Measurements from ENCODE around the gene DENND10. TPM values are rescaled to one million over a fixed set of nuclear protein-coding genes. Genes with fewer than 3 reads are reported as not detected.
"Not testable (repeated sequence)": the region's sequence is repeated elsewhere in the genome, so short reads cannot be mapped to it uniquely, and the experiment has no call there.

The DENND10 gene
- total RNA-seq, 1 experiment from 2014 or later: 27.2 TPM

DNA sequence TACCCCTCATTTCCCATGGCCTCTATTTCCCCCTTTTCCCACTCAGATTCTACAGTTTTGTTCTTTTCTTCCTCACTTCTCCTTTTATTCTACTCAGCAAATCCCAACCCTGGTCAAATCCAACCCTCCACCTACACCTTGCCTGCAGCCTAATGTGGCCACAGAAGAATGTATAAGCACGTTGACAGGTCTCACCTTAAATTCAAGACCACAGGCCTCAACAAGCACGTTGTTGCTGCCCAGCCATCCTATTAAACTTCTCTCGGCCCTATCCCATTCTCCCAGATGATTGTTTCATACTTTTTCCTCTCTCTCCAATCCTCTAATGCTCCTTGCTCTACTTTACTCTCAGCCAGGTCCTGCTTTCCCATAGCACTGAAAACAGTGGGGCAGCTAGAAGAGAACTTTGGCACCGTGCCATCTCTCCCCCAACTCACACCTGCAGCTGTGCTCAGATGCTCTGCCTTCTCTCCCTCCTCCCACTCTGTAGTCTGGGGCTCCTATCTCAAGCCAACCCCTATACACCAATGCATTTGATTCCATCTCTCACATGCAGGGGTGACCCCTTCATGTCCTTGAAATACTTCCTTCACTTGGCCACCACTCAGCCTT lies 16.5 kb upstream of the DENND10 start:
- Mint-ChIP-seq H3K9me3 (ENCODE audit: unreplicated experiment) (peaks cover 4% of the 10 kb centered on the region), H3K4me1 (ENCODE audit: insufficient read depth, unreplicated experiment) (peaks cover 20% of the 10 kb centered on the region), H3K27me3 (ENCODE audit: insufficient read depth, unreplicated experiment) (no peaks in the 10 kb centered on the region), H3K4me3 (ENCODE audit: unreplicated experiment) (no peak overlapping the region), H3K36me3 (ENCODE audit: insufficient read depth, unreplicated experiment) (no peaks in the 10 kb centered on the region), H3K27ac (ENCODE audit: low read depth, unreplicated experiment) (no peak overlapping the region)
- intact Hi-C loops (cut with micrococcal nuclease): no loop called here
- no TSS peak for BruUV-seq (replicated peaks)
- ChIA-PET POLR2A (no interaction called here), CTCF (interaction anchor here (1.0 kb wide), 1 partner anchor 120 kb away, joined by 4 read pairs; the partner anchor contains the start of gene GRK5)
- TF ChIP-seq, protein P1, sequence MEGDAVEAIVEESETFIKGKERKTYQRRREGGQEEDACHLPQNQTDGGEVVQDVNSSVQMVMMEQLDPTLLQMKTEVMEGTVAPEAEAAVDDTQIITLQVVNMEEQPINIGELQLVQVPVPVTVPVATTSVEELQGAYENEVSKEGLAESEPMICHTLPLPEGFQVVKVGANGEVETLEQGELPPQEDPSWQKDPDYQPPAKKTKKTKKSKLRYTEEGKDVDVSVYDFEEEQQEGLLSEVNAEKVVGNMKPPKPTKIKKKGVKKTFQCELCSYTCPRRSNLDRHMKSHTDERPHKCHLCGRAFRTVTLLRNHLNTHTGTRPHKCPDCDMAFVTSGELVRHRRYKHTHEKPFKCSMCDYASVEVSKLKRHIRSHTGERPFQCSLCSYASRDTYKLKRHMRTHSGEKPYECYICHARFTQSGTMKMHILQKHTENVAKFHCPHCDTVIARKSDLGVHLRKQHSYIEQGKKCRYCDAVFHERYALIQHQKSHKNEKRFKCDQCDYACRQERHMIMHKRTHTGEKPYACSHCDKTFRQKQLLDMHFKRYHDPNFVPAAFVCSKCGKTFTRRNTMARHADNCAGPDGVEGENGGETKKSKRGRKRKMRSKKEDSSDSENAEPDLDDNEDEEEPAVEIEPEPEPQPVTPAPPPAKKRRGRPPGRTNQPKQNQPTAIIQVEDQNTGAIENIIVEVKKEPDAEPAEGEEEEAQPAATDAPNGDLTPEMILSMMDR (IDR thresholded peaks at IDR 0.05; ENCODE audit: unreplicated experiment): no peak
- no peak for DNase-seq (ENCODE audit: unreplicated experiment)

DNA sequence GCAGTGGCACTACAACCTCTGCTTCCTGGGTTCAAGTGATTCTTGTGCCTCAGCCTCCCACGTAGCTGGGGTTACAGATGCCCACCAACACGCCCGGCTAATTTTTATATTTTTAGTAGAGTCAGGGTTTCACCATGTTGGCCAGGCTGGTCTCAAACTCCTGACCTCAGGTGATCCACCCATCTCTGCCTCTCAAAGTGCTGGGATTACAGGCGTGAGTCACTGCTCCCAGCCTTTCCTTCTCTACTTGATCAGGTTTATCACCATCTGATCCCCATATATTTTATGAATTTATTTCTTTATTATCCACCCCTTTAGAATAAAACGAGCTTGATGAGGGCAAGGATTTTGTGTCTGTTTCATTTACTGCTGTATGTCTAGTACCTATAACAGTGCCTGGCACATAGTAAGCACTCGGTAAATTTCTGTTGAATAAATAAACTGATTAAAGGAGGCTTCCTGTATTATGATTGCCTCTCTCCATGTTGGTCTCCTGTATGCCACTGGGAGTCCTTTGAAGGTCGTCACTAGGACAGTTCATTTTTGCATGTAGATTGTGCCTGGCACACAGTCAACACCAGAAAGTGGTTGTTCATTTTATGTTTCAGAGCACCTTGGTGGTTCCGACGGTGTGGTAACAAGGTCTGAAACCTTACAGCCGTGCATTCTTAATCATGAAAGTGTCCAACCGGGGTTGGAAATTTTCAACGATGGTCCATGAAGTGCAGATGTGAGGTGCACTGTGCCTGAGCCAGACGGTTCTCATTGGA lies 13.7 kb upstream of the DENND10 start:
- TF ChIP-seq, protein P1 (IDR thresholded peaks at IDR 0.05; ENCODE audit: unreplicated experiment): no peak
- Mint-ChIP-seq H3K27me3 (ENCODE audit: insufficient read depth, unreplicated experiment) (no peaks in the 10 kb centered on the region), H3K27ac (ENCODE audit: low read depth, unreplicated experiment) (peak overlapping the region; percentile 49), H3K4me1 (ENCODE audit: insufficient read depth, unreplicated experiment) (peaks cover 20% of the 10 kb centered on the region), H3K36me3 (ENCODE audit: insufficient read depth, unreplicated experiment) (no peaks in the 10 kb centered on the region), H3K9me3 (ENCODE audit: unreplicated experiment) (peaks cover 4% of the 10 kb centered on the region), H3K4me3 (ENCODE audit: unreplicated experiment) (no peak overlapping the region)
- no peak for DNase-seq (ENCODE audit: unreplicated experiment)
- CTCF ChIA-PET: interaction anchor here (0.7 kb wide), 1 partner anchor 24 kb away, joined by 3 read pairs; no protein-coding TSS in a partner anchor
- no TSS peak for BruUV-seq (replicated peaks)
- intact Hi-C loops (cut with micrococcal nuclease): no loop called here
- POLR2A ChIA-PET: interaction anchor here (0.6 to 2.9 kb wide), 13 partner anchors 8 to 567 kb away, joined by 3 to 21 read pairs (median 3); partner anchors contain the start of genes DENND10, EIF3A and NANOS1

DNA sequence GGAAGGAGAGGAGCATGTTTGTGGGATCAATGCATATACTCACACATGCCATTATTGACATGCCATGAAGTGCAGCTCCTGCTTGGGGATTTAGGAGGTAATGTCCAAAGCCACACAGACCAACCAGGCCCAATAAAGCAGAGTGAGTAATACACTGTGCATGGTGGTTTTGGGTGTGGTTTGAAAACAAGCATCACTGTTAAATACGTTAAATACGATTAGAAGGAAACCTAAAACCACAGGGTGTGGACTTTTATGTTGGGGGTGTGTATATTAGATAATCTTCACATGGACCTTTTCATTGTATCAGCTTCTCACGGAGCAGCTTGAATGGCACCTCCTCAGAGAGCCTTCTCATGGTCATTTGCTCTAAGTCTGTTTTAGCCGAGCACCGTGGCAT lies 12.9 kb upstream of the DENND10 start:
- Mint-ChIP-seq H3K4me1 (ENCODE audit: insufficient read depth, unreplicated experiment) (peaks cover 20% of the 10 kb centered on the region), H3K9me3 (ENCODE audit: unreplicated experiment) (peaks cover 4% of the 10 kb centered on the region), H3K36me3 (ENCODE audit: insufficient read depth, unreplicated experiment) (no peaks in the 10 kb centered on the region), H3K4me3 (ENCODE audit: unreplicated experiment) (no peak overlapping the region), H3K27me3 (ENCODE audit: insufficient read depth, unreplicated experiment) (no peaks in the 10 kb centered on the region), H3K27ac (ENCODE audit: low read depth, unreplicated experiment) (peak overlapping the region; percentile 49)
- POLR2A ChIA-PET: interaction anchor here (0.6 to 2.9 kb wide), 14 partner anchors 9 to 568 kb away, joined by 3 to 21 read pairs (median 3); partner anchors contain the start of genes DENND10, EIF3A and NANOS1
- no TSS peak for BruUV-seq (replicated peaks)
- CTCF ChIA-PET: interaction anchor here (0.6 kb wide), 1 partner anchor 1740 kb away, joined by 3 read pairs; no protein-coding TSS in a partner anchor
- TF ChIP-seq, protein P1 (IDR thresholded peaks at IDR 0.05; ENCODE audit: unreplicated experiment): no peak
- peak; percentile 80 for DNase-seq (ENCODE audit: unreplicated experiment)
- intact Hi-C loops (cut with micrococcal nuclease): no loop called here

DNA sequence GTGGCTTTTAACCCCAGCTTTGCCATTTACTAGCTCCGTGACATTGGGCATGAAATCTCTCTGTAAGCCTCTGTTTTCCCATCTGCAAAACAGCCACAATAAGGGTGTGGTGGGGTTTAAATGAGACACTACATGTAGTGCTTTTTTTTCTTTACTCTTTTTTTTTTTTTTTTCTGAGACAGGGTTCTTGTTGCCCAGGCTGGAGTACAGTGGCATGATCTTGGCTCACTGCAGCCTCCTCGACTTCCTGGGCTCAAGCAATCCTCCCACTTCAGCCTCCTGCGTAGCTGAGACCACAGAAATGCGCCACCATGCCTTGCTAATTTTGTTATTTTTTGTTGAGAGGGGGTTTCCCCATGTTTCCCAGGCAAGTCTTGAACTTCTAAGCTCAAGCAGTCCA lies 8.3 kb upstream of the DENND10 start:
- H3K9me3 Mint-ChIP-seq (ENCODE audit: unreplicated experiment): no peaks in the 10 kb centered on the region
- H3K4me3 Mint-ChIP-seq (ENCODE audit: unreplicated experiment): no peak overlapping the region
- H3K27me3 Mint-ChIP-seq (ENCODE audit: insufficient read depth, unreplicated experiment): no peaks in the 10 kb centered on the region
- no peaks in the 10 kb centered on the region for H3K36me3 Mint-ChIP-seq (ENCODE audit: insufficient read depth, unreplicated experiment)
- BruUV-seq (replicated peaks): no TSS peak
- TF ChIP-seq, protein P1 (IDR thresholded peaks at IDR 0.05; ENCODE audit: unreplicated experiment): no peak
- ChIA-PET POLR2A (interaction anchor here (1.0 to 2.6 kb wide), 3 partner anchors 9 to 15 kb away, joined by 3 to 6 read pairs (median 5); partner anchors contain the start of genes DENND10 and EIF3A), CTCF (no interaction called here)
- intact Hi-C loops (cut with micrococcal nuclease): no loop called here
- DNase-seq (ENCODE audit: unreplicated experiment): no peak
- no peak overlapping the region for H3K27ac Mint-ChIP-seq (ENCODE audit: low read depth, unreplicated experiment)
- peaks cover 13% of the 10 kb centered on the region for H3K4me1 Mint-ChIP-seq (ENCODE audit: insufficient read depth, unreplicated experiment)

DNA sequence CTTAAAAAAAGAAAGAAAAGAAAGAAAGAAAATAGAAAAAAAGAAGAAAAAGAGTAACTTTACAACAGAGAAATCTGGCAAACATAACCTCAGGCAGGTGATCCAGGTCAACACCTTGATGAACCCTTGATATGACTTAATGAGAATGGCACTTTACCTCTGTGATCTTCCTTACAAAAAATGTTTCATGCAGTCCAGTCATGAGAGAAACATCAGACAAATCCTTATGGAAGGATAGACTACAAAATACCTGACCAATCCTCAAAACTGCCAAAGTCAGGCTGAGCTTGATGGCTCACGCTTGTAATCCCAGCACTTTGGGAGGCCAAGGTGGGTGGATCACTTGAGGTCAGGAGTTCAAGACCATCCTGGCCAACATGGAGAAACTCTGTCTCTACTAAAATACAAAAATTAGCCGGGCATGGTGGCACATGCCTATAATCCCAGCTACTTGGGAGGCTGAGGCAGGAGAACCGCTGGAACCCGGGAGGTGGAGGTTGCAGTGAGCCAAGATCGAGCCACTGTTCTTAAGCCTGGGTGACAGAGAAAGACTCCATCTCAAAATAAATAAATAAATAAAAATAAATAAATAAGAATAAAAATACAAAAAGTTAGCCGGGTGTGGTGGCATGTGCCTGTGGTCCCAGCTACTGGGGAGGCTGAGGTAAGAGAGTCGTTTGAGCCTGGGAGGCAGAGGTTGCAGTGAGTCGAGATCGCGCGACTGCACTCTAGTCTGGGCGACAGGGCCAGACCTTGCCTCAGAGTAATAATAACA lies 7.1 kb upstream of the DENND10 start:
- POLR2A ChIA-PET: interaction anchor here (2.6 kb wide), 1 partner anchor 7 kb away, joined by 6 read pairs; the partner anchor contains the start of gene DENND10
- CTCF ChIA-PET: interaction anchor here (0.6 kb wide), 1 partner anchor 12 kb away, joined by 3 read pairs; no protein-coding TSS in a partner anchor
- intact Hi-C loops (cut with micrococcal nuclease); H3K36me3 Mint-ChIP-seq (ENCODE audit: insufficient read depth, unreplicated experiment); H3K9me3 Mint-ChIP-seq (ENCODE audit: unreplicated experiment); H3K27ac Mint-ChIP-seq (ENCODE audit: low read depth, unreplicated experiment); DNase-seq (ENCODE audit: unreplicated experiment); H3K4me3 Mint-ChIP-seq (ENCODE audit: unreplicated experiment); BruUV-seq (replicated peaks); H3K27me3 Mint-ChIP-seq (ENCODE audit: insufficient read depth, unreplicated experiment): not testable (repeated sequence)
- peaks cover 17% of the 10 kb centered on the region for H3K4me1 Mint-ChIP-seq (ENCODE audit: insufficient read depth, unreplicated experiment)

Data from MCF 10A (cell line).